GM12872 (cell line): ENCODE results near the gene MCAM.

Experiments used
- TF ChIP-seq, protein P1 (sequence below): IDR thresholded peaks from 3 replicates; pipeline ENCODE4 v1.5.1; 2011; ENCODE audit warnings: low read depth, mild to moderate bottlenecking, low read length, moderate library complexity; ENCODE audit not compliant: insufficient read depth

MCAM gene

DNA sequence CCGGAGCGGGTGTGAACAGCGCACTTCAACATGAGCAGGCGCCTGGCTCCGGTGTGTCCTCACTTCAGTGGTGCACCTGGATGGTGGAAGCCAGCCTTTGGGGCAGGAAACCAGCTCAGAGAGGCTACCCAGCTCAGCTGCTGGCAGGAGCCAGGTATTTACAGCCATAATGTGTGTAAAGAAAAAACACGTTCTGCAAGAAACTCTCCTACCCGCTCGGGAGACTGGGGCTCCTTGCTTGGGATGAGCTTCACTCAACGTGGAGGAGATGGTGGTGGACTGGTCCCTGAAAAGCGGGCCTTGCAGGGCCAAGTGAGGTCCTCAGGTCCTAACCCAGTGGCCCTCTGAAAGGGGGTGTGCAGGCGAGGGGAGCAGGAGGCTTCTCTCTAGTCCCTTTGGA, 7.5 kb downstream of the MCAM start:
- TF ChIP-seq, protein P1, sequence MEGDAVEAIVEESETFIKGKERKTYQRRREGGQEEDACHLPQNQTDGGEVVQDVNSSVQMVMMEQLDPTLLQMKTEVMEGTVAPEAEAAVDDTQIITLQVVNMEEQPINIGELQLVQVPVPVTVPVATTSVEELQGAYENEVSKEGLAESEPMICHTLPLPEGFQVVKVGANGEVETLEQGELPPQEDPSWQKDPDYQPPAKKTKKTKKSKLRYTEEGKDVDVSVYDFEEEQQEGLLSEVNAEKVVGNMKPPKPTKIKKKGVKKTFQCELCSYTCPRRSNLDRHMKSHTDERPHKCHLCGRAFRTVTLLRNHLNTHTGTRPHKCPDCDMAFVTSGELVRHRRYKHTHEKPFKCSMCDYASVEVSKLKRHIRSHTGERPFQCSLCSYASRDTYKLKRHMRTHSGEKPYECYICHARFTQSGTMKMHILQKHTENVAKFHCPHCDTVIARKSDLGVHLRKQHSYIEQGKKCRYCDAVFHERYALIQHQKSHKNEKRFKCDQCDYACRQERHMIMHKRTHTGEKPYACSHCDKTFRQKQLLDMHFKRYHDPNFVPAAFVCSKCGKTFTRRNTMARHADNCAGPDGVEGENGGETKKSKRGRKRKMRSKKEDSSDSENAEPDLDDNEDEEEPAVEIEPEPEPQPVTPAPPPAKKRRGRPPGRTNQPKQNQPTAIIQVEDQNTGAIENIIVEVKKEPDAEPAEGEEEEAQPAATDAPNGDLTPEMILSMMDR, result no peak

DNA sequence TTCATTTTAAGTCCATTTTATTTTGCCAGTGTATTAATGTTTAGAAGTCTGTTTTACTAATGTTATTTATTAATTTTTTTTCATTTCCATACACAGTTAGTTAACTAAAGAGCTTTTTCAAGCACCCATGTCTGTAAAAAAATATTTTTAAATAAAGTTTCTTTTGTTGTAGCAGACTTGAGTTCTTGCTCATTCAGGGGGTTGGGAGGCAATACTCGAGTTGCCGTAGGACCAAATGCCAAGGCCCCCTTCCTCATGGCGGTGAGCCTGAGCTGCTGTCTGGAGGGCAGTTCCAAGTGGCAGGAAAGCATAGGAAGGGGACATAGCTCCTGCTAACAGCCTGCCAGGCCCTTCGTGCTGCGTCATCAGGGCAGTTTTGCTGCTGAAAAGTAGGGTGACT, 9.0 kb downstream of the MCAM start:
- TF ChIP-seq, protein P1, result no peak

DNA sequence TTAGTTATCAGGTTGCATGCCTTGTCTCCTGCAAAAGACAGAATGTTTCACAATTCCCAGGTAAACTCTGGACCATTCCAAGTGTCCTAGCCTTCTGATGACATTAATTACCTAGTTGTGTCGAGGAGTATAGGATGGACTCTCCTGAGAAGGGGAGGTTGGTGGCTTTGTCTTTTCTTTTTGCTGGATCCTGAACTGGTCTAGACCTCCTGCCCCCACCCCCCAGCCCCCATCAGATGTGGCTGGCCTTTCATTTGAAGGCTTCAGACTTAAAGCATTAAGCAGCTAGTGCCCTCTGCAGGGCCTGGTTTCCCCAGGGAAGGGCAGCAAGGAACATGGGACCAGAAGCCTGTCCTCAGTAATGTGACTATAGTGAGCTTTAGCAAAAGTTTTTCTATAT, 9.7 kb downstream of the MCAM start:
- TF ChIP-seq, protein P1, result no peak

DNA sequence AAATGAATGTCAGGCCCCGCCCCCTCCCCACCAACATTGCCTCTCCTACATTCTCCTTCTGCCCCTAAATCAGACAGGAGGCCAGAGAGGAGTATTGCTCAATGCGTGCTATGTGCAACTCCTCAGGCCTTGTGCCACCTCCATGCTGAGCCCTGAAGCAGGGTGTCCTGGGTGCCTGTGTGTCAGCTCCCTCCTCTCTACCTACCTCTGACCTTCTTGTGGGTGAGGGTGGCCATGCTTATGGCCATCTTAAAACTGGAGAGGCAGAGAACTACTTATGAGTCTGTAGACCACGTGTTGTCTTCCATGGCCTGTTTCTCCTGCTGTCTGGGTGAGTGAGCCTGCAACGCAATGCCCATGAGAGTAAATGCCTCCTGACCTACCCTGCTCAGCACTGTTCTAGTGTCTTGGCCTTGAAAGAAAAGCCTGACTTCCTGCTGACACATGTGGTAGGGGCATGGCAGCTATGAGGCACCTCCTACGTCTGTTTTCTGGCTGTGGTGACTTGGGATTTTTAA, 10.5 kb downstream of the MCAM start:
- TF ChIP-seq, protein P1, result no peak

DNA sequence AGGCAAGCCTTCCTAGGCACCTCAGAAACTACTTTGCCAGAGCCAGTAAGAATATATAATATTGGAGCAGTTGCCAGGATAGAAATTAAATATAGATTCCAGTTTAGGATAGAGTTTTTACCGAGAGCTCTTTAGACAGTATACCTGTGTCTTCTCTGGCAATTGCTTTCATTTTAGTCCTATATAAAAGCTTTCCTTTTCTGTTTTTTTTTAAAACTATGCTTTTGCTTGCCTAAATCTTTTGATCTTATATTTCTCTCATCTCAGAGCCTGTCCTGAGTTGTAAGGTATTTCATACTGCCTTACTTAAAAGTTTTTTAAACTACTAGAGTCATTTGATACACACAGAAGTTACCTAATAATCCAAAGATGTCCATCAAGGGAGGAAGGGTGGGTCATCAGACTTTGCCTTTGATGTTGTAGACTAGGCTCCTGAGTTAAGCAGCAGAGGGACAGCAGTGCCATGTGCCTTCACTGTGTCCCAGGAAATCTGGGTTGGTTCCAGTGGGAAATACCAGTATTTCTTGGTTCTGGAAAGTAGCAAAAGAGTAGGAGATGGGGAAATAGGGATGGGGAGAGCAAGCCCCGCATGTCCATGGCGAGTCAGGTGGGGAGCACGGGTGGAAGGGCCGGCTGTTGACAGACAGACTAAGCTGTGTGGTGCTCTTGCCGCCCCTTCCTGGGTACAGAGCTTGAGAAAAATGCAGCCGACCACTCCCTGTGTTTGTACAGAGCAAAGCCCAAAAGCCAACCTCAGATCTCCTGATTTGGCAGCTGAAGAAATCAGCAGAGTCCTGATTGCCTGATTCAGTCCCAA, 11.2 kb downstream of the MCAM start:
- TF ChIP-seq, protein P1, result no peak

DNA sequence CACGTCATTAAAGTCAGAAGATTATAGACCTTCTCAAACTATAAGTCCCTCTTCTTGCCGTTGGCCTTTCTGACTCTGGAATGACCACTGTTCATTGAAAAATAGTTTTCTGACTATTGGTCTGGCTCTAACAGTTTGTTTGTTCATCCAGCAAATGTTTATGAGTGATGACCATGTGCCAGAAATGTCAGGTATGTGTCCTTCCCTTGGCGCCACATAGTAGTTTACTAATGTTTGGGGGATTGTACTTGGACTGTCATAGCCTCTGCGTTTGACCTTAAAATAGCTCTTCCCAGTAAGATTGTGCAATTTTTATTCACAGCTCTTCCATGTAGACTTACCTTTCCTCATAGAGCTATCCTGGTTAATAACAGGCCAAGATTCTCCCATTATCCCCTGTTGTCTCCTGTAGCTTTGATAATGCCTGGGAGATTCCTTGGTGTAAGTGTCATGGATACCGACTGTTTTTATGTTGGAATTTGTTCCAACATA, 13.7 kb downstream of the MCAM start:
- TF ChIP-seq, protein P1, result no peak

DNA sequence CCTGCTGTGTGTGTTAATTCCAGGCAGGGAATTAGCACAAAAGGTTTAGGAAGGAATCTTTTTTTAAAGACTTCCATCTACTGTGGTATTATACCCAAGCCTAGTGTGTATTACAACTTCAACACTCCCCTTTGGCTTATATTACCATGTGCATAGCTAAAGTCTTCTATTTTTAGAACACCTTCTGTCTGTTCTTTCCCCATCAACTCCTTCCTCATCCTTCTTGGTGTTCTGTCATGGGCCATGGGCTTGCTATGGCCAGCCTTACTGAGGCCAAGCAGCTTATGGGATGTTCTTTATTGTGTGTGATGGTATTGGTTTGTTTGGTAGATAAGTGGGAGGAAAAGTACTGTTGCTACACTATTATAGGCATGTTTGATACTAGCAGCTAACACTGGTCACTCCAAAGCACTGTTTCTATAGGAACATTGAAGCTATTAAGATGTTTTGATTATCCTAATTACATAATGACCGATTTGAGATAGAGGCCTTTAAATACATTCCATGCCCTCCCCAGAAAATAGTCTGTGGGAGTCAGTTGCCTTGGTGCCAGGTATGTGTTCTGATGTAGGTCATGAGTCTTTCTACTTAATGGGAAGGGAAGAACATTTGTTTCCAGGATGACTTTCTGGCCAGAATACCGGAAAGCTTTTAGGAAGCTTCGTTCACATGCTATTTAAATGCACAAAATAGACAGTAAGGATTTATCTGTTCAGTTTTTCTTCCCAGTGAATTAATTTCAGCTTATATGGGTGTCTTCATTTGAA, 16.5 kb downstream of the MCAM start:
- TF ChIP-seq, protein P1, result no peak
